K562 (cell line): ENCODE data around the gene REEP2. TPM values are rescaled to one million over a fixed set of nuclear protein-coding genes. Genes with fewer than 3 reads are reported as not detected.

ENCODE experiments used
- CBX3 ChIP-seq, 2 experiments: IDR thresholded peaks; 1 replicate in 1 of 2; 2 replicates in 1 of 2; pipeline ENCODE4 v1.6.1; 2012; ENCODE audit warnings: inconsistent platforms in 2 of 2, low read length in 2 of 2, borderline replicate concordance in 1 of 2, control low read depth in 1 of 2
- CEBPG ChIP-seq, 3 experiments: fragments of 200-800 bp in 1 of 3; sonication (Bioruptor generic) in 1 of 3; sonication (generic) in 1 of 3; formaldehyde crosslinking in 1 of 3; IDR thresholded peaks in 2 of 3; conservative IDR thresholded peaks in 1 of 3; 2 replicates each; pipeline versions ENCODE4 v1.6.1 to v1.8.0; 2016 to 2022; ENCODE audit warnings: missing compliant biosample characterization in 2 of 3, missing genetic modification characterization in 2 of 3, mild to moderate bottlenecking in 1 of 3, missing genetic modification reagents in 1 of 3
- CTCFL ChIP-seq: IDR thresholded peaks from 2 replicates; pipeline ENCODE4 v1.6.1; 2011; ENCODE audit warnings: borderline replicate concordance, low read depth, mild to moderate bottlenecking, moderate library complexity, low read length; ENCODE audit not compliant: insufficient read depth, poor library complexity, severe bottlenecking
- EGR1 ChIP-seq: fragments of 450-650 bp; conservative IDR thresholded peaks from 2 replicates; pipeline ENCODE4 v1.6.1; 2017; ENCODE audit warnings: mild to moderate bottlenecking
- HMGN3 ChIP-seq: IDR thresholded peaks from 2 replicates; pipeline ENCODE4 v1.6.1; 2011; ENCODE audit warnings: borderline replicate concordance, low read depth, mild to moderate bottlenecking, mixed read lengths, low read length; ENCODE audit not compliant: insufficient read length; ENCODE audit errors: extremely low read depth
- MEF2A ChIP-seq: IDR thresholded peaks from 2 replicates; pipeline ENCODE4 v1.6.1; 2011; ENCODE audit warnings: low read depth, mild to moderate bottlenecking, low read length, moderate library complexity; ENCODE audit not compliant: control insufficient read depth
- NFIX ChIP-seq: fragments of 250-450 bp; sonication (Bioruptor Pico); IDR thresholded peaks from 2 replicates; pipeline ENCODE4 v1.4.0; 2020; ENCODE audit warnings: low read depth, mild to moderate bottlenecking, moderate library complexity
- NFRKB ChIP-seq: fragments of 450-650 bp; IDR thresholded peaks from 2 replicates; pipeline ENCODE4 v1.6.1; 2016; ENCODE audit warnings: low read depth
- NONO ChIP-seq, 2 experiments: fragments of 200-400 bp in 1 of 2; fragments of 450-650 bp in 1 of 2; formaldehyde crosslinking in 1 of 2; IDR thresholded peaks; 2 replicates each; pipeline ENCODE4 v1.6.1; 2017; ENCODE audit warnings: low read depth in 2 of 2, mild to moderate bottlenecking in 2 of 2, moderate library complexity in 2 of 2, low read length in 1 of 2
- NR2C2 ChIP-seq, 2 experiments: fragments of 200-800 bp in 1 of 2; sonication (Bioruptor generic) in 1 of 2; sonication (generic) in 1 of 2; formaldehyde crosslinking in 1 of 2; IDR thresholded peaks; 2 replicates each; pipeline versions ENCODE4 v1.6.1 to v1.8.0; 2016 to 2022; ENCODE audit warnings: mild to moderate bottlenecking in 1 of 2, missing compliant biosample characterization in 1 of 2, missing genetic modification characterization in 1 of 2, missing genetic modification reagents in 1 of 2
- PURB ChIP-seq: sonication (generic); formaldehyde crosslinking; IDR thresholded peaks from 2 replicates; pipeline ENCODE4 v1.9.0; 2021; ENCODE audit warnings: low read depth, mild to moderate bottlenecking, missing genetic modification reagents
- RB1 ChIP-seq: fragments of 450-650 bp; IDR thresholded peaks from 2 replicates; pipeline ENCODE4 v1.6.1; 2017; ENCODE audit warnings: low read depth, mild to moderate bottlenecking
- RBM22 ChIP-seq: fragments of 200-400 bp; formaldehyde crosslinking; IDR thresholded peaks from 2 replicates; pipeline ENCODE4 v1.6.1; 2018; ENCODE audit warnings: low read length, low read depth; ENCODE audit not compliant: poor library complexity, severe bottlenecking
- SRSF9 ChIP-seq: fragments of 200-400 bp; formaldehyde crosslinking; IDR thresholded peaks from 2 replicates; pipeline ENCODE4 v1.6.1; 2017; ENCODE audit warnings: low read depth, low read length, borderline replicate concordance
- THRAP3 ChIP-seq: fragments of 450-650 bp; IDR thresholded peaks from 2 replicates; pipeline ENCODE4 v1.6.1; 2016; ENCODE audit warnings: mild to moderate bottlenecking, inconsistent platforms, borderline replicate concordance
- YY1 ChIP-seq, 3 experiments: IDR thresholded peaks; 2 replicates each; pipeline ENCODE4 v1.6.1; 2011; ENCODE audit warnings: low read length in 2 of 3, mild to moderate bottlenecking in 2 of 3, moderate library complexity in 2 of 3, borderline replicate concordance in 1 of 3, control low read depth in 1 of 3, low read depth in 1 of 3; ENCODE audit not compliant: insufficient read depth in 3 of 3, insufficient replicate concordance in 2 of 3, control insufficient read depth in 1 of 3, insufficient read length in 1 of 3; ENCODE audit errors: extremely low read depth in 1 of 3
- ZBTB7A ChIP-seq: IDR thresholded peaks from 2 replicates; pipeline ENCODE4 v1.6.1; 2011; ENCODE audit warnings: low read depth, mild to moderate bottlenecking, low read length, moderate library complexity, borderline replicate concordance; ENCODE audit not compliant: control insufficient read depth
- ZNF41 ChIP-seq: fragments of 250-450 bp; sonication (Bioruptor Pico); conservative IDR thresholded peaks from 2 replicates; pipeline ENCODE4 v1.4.0; 2020; ENCODE audit warnings: mild to moderate bottlenecking
- ZNF583 ChIP-seq: fragments of 250-450 bp; sonication (Bioruptor Pico); IDR thresholded peaks from 2 replicates; pipeline ENCODE4 v1.4.0; 2020
- polyA plus RNA-seq, 8 experiments: library from polyadenylated mRNA; depleted of rRNA in 4 of 8; stranded (reverse) in 5 of 8; unstranded in 3 of 8; fragments of >200 nt; fragmentation: Nextera tagmentation in 2 of 8; fragmentation: Illumina TruSeq in 1 of 8; extraction: Ambion mirVana in 2 of 8; extraction: Trizol in 1 of 8; gene quantifications; 2 replicates each; pipeline versions ENCODE4 v1.2.1 to v1.2.3, GENCODE V29; 2011 to 2014; ENCODE audit warnings: inconsistent platforms in 1 of 8, missing spikeins in 1 of 8
- total RNA-seq, 7 experiments: library from RNA; depleted of rRNA in 6 of 7; stranded (reverse); fragments of >200 nt in 6 of 7; fragmentation: Illumina TruSeq in 2 of 7; extraction: Trizol in 2 of 7; gene quantifications; 2 replicates each; pipeline versions ENCODE4 v1.2.1 to v1.2.3, GENCODE V29; 2011 to 2021; ENCODE audit warnings: low replicate concordance in 1 of 7
- TF ChIP-seq, protein P1 (sequence below): IDR thresholded peaks from 3 replicates; pipeline ENCODE4 v1.6.1; 2011; ENCODE audit warnings: borderline replicate concordance, mild to moderate bottlenecking; ENCODE audit not compliant: insufficient read length, insufficient read depth
- TF ChIP-seq, protein P2 (sequence below): fragments of 450-650 bp; formaldehyde crosslinking; IDR thresholded peaks from 2 replicates; pipeline ENCODE4 v1.4.0; 2020; ENCODE audit warnings: mild to moderate bottlenecking

The REEP2 gene
- total and polyA plus RNA-seq, 9 of the 15 experiments (the other 6 are each of a cell fraction or from before 2014, with no cell fraction given): 0.03 to 1.1 (median 0.12) TPM; not detected in 1

- TF ChIP-seq YY1 (IDR thresholded peaks at IDR 0.05; ENCODE audit: borderline replicate concordance in 1 of 3, control insufficient read depth in 1 of 3, extremely low read depth in 1 of 3, insufficient read depth in 3 of 3, insufficient read length in 1 of 3, insufficient replicate concordance in 2 of 3, low read depth in 1 of 3, low read length in 2 of 3): peak in 1 of 3 experiments; percentile 6
- TF ChIP-seq THRAP3: no peak
- TF ChIP-seq, protein P1, sequence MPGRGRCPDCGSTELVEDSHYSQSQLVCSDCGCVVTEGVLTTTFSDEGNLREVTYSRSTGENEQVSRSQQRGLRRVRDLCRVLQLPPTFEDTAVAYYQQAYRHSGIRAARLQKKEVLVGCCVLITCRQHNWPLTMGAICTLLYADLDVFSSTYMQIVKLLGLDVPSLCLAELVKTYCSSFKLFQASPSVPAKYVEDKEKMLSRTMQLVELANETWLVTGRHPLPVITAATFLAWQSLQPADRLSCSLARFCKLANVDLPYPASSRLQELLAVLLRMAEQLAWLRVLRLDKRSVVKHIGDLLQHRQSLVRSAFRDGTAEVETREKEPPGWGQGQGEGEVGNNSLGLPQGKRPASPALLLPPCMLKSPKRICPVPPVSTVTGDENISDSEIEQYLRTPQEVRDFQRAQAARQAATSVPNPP: no peak
- TF ChIP-seq ZBTB7A: peak; percentile 51; the same call in 1 of the 2 replicates
- no peak for TF ChIP-seq ZNF41 (CRISPR knock-in tag)
- TF ChIP-seq NFRKB: no peak
- TF ChIP-seq NR2C2 (CRISPR knock-in tag; IDR thresholded peaks at IDR 0.05): no peak
- no peak for TF ChIP-seq NR2C2 (tag; IDR thresholded peaks at IDR 0.05)
- no peak for TF ChIP-seq SRSF9
- no peak for TF ChIP-seq PURB (CRISPR knock-in tag)
- peak in 1 of 2 experiments; percentile 55; a peak in 1 of 4 replicates for TF ChIP-seq NONO (IDR thresholded peaks at IDR 0.05; ENCODE audit: low read depth in 2 of 2, low read length in 1 of 2)
- TF ChIP-seq, protein P2, sequence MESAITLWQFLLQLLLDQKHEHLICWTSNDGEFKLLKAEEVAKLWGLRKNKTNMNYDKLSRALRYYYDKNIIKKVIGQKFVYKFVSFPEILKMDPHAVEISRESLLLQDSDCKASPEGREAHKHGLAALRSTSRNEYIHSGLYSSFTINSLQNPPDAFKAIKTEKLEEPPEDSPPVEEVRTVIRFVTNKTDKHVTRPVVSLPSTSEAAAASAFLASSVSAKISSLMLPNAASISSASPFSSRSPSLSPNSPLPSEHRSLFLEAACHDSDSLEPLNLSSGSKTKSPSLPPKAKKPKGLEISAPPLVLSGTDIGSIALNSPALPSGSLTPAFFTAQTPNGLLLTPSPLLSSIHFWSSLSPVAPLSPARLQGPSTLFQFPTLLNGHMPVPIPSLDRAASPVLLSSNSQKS: no peak
- no peak for TF ChIP-seq CEBPG (CRISPR knock-in tag; IDR thresholded peaks at IDR 0.05)
- TF ChIP-seq CEBPG (tag; conservative IDR thresholded peaks at IDR 0.05 in 1 of 2, IDR thresholded peaks at IDR 0.05 in 1 of 2): no peak
- TF ChIP-seq NFIX (CRISPR knock-in tag): no peak
- peak; percentile 12; the same call in 1 of the 2 replicates for TF ChIP-seq EGR1
- no peak for TF ChIP-seq CBX3 (IDR thresholded peaks at IDR 0.05; ENCODE audit: borderline replicate concordance in 1 of 2, low read length in 2 of 2)
- no peak for TF ChIP-seq MEF2A
- TF ChIP-seq RB1: peak; percentile 53; the same call in 1 of the 2 replicates
- peak; percentile 52 for TF ChIP-seq HMGN3
- TF ChIP-seq CTCFL: no peak
- no peak for TF ChIP-seq ZNF583
- no peak for TF ChIP-seq RBM22
Observed at GRCh38 chr5:138438724-138439476, at the start of gene REEP2 (continued).
